ENCODE results near the gene ECPAS.
"Not testable (repeated sequence)": the region's sequence is repeated elsewhere in the genome, so short reads cannot be mapped to it uniquely, and the experiment has no call there.

The ECPAS gene, protein sequence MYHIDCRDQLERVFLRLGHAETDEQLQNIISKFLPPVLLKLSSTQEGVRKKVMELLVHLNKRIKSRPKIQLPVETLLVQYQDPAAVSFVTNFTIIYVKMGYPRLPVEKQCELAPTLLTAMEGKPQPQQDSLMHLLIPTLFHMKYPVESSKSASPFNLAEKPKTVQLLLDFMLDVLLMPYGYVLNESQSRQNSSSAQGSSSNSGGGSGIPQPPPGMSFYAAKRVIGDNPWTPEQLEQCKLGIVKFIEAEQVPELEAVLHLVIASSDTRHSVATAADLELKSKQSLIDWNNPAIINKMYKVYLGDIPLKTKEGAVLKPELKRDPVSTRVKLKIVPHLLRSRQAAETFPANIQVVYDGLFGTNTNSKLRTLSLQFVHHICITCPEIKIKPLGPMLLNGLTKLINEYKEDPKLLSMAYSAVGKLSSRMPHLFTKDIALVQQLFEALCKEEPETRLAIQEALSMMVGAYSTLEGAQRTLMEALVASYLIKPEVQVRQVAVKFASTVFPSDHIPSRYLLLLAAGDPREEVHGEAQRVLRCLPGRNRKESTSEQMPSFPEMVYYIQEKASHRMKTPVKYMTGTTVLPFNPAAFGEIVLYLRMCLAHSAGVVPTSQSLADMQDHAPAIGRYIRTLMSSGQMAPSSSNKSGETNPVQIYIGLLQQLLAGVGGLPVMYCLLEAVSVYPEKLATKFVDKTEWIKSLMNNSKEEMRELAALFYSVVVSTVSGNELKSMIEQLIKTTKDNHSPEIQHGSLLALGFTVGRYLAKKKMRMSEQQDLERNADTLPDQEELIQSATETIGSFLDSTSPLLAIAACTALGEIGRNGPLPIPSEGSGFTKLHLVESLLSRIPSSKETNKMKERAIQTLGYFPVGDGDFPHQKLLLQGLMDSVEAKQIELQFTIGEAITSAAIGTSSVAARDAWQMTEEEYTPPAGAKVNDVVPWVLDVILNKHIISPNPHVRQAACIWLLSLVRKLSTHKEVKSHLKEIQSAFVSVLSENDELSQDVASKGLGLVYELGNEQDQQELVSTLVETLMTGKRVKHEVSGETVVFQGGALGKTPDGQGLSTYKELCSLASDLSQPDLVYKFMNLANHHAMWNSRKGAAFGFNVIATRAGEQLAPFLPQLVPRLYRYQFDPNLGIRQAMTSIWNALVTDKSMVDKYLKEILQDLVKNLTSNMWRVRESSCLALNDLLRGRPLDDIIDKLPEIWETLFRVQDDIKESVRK (N-terminal part only)

GRCh38 chr9:111483858-111484571 is at the start of gene ECPAS:
TSS of gene ECPAS (minus strand) at chr9:111484383. CDS start at chr9:111472918, 11,465 bp downstream.
- peak; percentile 75 for DNase-seq (ENCODE audit: low spot score)

DNA sequence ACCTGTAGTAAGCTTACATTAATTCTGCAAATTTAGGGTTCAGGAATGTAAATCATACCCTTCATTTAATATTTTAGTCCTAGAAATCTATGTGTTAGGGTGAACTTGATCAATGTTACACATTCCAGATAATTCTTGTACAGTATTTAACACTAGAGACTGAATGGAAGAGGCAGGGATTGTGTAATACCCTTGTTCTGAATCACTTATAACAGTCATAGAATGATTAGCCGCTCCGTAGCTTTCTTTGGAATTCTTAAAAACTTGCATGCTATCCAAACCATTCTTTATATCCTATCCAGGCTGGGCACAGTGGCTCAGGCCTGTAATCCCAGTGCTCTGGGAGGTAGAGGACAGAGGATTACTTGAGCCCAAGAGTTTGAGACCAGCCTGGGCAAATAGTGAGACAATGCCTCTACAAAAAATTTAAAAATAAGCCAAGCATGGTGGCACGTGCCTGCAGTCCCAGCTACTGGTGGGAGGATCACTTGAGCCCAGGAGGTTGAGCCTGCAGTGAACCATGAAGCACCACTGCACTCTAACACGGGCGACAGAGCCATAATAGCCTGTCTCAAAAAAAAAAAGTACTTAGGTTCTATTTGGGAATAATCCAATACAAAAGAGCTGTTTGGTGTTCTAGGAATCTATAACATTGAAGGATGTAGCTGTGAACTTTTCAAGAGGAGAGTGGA is 49.1 kb upstream of the ECPAS start:
- no peak for DNase-seq (ENCODE audit: low spot score)

- DNase-seq (ENCODE audit: low spot score), result no peak
Observed at GRCh38 chr9:111531716-111532115, 47.5 kb upstream of the ECPAS start.

DNA sequence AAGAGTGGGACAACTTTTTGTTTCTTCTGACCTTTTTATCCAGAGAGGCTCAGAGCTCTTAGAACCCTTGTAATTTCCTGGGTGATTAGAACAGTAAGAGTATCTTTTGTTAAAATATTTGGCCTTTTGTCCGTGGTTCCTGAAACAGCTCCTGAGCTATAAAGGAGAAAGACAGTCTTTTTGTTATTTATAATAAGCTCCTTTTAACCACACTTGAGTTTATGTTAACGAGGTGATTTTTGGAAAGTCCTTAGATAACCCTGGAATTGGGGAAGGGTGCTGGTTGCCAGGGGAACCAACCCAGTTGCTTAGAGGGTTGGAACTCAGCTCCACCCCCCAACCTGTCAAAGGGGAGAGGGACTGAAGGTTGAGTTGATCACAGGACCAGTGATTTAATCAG is 45.6 kb upstream of the ECPAS start:
- DNase-seq (ENCODE audit: low spot score), result no peak

DNA sequence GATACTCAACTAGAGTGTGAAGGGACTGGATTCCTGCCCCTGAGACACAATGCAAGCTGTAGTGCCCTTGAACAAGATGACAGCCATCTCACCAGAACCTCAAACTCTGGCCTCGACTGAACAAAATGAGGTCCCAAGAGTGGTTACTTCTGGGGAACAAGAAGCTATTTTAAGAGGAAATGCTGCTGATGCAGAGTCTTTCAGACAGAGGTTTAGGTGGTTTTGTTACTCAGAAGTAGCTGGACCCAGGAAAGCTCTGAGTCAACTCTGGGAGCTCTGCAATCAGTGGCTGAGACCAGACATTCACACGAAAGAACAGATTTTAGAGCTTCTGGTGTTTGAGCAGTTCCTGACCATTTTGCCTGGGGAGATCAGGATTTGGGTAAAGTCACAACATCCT is 43.2 kb upstream of the ECPAS start:
- DNase-seq (ENCODE audit: low spot score), result no peak

GRCh38 chr9:111525056-111525977 is 41.1 kb upstream of the ECPAS start, which contains the start of gene ZNF483:
TSS of gene ZNF483 (plus strand) at chr9:111525179. CDS start at chr9:111527396, 2,217 bp downstream.
- peak; percentile 70 for DNase-seq (ENCODE audit: low spot score)

DNA sequence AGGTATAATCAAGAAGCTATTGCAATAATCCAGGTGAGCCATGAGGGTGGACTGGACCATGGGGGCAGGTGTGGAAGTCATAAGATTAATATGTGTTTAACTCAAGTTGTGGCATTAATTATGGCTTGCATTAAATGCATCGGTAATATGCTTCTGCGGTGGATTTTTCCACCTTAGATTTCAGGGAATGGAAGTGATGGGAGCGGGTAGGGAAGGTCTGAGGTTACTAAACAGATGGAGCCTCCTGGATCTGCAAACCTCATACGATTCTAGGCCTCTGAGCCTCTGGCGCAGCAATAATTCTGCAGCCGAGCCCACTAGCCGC is 40.5 kb upstream of the ECPAS start:
- DNase-seq (ENCODE audit: low spot score), result no peak

- no peak for DNase-seq (ENCODE audit: low spot score)
Observed at GRCh38 chr9:111516061-111516465, 31.9 kb upstream of the ECPAS start.

GRCh38 chr9:111514967-111515366 is 30.8 kb upstream of the ECPAS start:
- DNase-seq (ENCODE audit: low spot score), result no peak

GRCh38 chr9:111511581-111511980 is 27.4 kb upstream of the ECPAS start:
- DNase-seq (ENCODE audit: low spot score), result not testable (repeated sequence)

GRCh38 chr9:111502506-111502905 is 18.3 kb upstream of the ECPAS start:
- no peak for DNase-seq (ENCODE audit: low spot score)

GRCh38 chr9:111501648-111502047 is 17.5 kb upstream of the ECPAS start:
- no peak for DNase-seq (ENCODE audit: low spot score)

DNA sequence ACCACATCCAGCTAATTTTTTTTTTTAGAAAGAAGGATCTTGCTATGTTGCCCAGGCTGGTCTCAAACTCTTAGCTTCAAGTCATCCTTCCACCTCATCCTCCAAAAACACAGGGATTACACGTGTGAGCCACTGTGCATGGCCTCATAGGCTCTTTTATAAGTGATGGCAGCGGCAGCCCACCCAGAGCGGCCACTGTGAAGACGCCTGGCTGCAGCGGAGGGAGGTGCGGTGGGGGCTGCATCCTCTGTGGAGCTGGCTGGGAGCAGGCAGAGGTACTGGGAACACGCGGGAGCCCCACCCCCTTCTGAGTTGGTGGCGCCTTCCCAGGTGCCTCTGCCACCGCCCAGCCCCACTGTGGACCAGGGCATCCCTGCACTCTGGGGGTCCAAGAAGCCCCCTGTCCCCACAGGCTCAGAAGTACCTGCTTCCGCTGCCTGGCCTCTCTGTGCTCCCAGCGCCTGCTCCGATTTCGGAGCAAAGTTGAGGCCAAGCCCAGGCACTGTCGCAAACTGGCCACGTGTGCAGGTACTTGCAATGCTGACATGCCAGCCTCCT is 16.9 kb upstream of the ECPAS start:
- no peak for DNase-seq (ENCODE audit: low spot score)

GRCh38 chr9:111497196-111497595 is 13.0 kb upstream of the ECPAS start:
- DNase-seq (ENCODE audit: low spot score), result not testable (repeated sequence)

DNA sequence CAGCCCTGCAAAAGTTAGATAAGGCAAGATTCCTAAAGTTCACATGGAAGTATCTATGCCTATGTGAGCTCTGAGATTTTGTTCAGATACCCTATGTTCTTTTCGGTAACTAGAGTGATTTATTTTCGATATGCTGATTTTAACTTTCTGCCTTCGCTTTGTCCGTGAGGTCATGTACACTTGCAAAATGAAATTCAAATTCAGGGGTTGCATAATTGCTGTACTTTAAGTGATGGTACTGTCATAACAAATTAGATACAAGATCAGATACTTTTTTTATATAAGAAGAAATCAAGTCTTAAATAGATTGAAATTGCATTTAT is 350 bp upstream of the ECPAS start:
- no peak for DNase-seq (ENCODE audit: low spot score)

DNA sequence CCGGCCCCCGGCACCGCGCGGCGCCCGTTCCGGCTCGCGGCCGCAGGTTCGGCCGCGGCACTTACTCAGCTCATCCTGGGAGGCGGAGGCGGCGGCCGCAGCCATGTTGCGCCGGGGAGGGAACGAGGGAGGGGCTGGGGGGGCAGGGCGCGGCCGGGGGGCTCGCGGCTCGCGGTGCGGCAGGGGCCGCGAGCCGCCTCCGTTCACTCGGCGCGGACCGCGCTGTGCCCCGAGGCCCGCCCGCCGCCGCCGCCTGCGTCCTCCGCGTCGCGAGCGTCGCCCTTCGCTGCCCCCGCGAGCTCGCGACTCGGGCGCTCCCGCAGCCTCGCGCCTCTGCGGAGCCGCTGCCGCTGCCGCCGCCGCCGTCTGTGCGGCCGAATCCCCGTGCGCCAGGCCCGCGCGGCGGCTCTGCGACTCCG is 735 bp downstream of the ECPAS start:
- DNase-seq (ENCODE audit: low spot score), result peak; percentile 66

DNA sequence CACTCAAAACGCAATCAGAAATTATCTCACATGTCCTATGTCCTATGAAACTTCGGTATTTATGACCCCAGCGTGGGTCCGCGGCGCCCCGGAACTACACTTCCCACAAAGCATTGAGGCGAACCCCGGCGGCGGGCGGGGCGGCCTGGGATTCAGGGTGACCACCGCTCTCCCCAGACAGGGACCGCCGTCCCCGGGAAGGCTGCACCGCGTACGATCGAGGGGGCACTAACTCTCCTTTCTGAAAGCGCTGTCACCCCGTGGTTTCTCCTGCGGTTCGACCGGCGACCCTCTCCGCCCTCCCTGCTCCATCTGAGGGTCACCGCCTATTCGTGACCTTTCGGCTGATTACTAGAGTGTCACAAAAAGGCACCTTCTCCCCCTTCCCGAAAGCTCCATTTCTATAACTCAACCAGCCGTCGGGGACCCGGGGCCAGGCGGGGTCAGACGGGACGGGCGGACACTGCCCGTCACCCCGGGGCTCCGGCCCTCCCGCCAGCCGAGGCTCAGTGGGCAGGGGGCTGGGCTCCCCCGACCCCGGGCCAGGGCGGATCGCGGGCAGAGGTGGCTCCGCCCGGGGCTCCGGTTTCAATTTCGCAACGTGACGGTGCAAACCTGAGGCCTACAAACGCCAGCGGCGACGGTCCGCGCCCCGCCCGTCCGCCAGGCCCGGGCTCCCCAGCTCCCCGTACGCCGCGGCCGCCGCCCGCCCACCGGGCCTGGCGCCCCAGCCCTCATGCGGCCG is 1.3 kb downstream of the ECPAS start:
- peak; percentile 80 for DNase-seq (ENCODE audit: low spot score)

- no peak for DNase-seq (ENCODE audit: low spot score)
Observed at GRCh38 chr9:111481885-111482636, 2.1 kb downstream of the ECPAS start.
